ENCODE results near the gene METTL21C.

Gene METTL21C

GRCh38 chr13:102667023-102667422 lies 27.8 kb downstream of the METTL21C start:
- DNase-seq (ENCODE audit: low read depth in 2 of 2) = no peak

GRCh38 chr13:102659168-102659713 lies 35.6 kb downstream of the METTL21C start:
- DNase-seq (ENCODE audit: low read depth in 2 of 2) = no peak

GRCh38 chr13:102658660-102659059 lies 36.2 kb downstream of the METTL21C start:
- no peak for DNase-seq (ENCODE audit: low read depth in 2 of 2)

- DNase-seq (ENCODE audit: low read depth in 2 of 2) = no peak
These were observed 37.2 kb downstream of the METTL21C start for GRCh38 chr13:102657630-102658029.

GRCh38 chr13:102654756-102655155 lies 40.1 kb downstream of the METTL21C start:
- no peak for DNase-seq (ENCODE audit: low read depth in 2 of 2)

- peak; percentile 46 to 49 for DNase-seq (ENCODE audit: low read depth in 2 of 2)
These were observed 43.0 kb downstream of the METTL21C start for GRCh38 chr13:102651892-102652291.

- peak; percentile 23 to 30 for DNase-seq (ENCODE audit: low read depth in 2 of 2)
These were observed 43.5 kb downstream of the METTL21C start for GRCh38 chr13:102651392-102651791.

- no peak for DNase-seq (ENCODE audit: low read depth in 2 of 2)
These were observed 44.4 kb downstream of the METTL21C start for GRCh38 chr13:102650444-102650843.

- DNase-seq (ENCODE audit: low read depth in 2 of 2) = no peak
These were observed 46.8 kb downstream of the METTL21C start for GRCh38 chr13:102648046-102648445.

- no peak for DNase-seq (ENCODE audit: low read depth in 2 of 2)
These were observed 49.1 kb downstream of the METTL21C start for GRCh38 chr13:102645701-102646100.

- DNase-seq (ENCODE audit: low read depth in 2 of 2) = no peak
These were observed 51.2 kb downstream of the METTL21C start for GRCh38 chr13:102643656-102644055.

- DNase-seq (ENCODE audit: low read depth in 2 of 2) = no peak
These were observed 52.4 kb downstream of the METTL21C start for GRCh38 chr13:102642475-102642874.

- DNase-seq (ENCODE audit: low read depth in 2 of 2) = no peak
These were observed 52.8 kb downstream of the METTL21C start for GRCh38 chr13:102642029-102642428.

GRCh38 chr13:102638741-102639140 lies 56.1 kb downstream of the METTL21C start:
- no peak for DNase-seq (ENCODE audit: low read depth in 2 of 2)
